ENCODE data around the gene LTBP3. TPM values are rescaled to one million over a fixed set of nuclear protein-coding genes. Genes with fewer than 3 reads are reported as not detected.

LTBP3 gene
- total and polyA plus RNA-seq, 2 of the 13 experiments (the other 11 are each of a cell fraction or from before 2014, with no cell fraction given), result 12.2 to 68.1 TPM

DNA sequence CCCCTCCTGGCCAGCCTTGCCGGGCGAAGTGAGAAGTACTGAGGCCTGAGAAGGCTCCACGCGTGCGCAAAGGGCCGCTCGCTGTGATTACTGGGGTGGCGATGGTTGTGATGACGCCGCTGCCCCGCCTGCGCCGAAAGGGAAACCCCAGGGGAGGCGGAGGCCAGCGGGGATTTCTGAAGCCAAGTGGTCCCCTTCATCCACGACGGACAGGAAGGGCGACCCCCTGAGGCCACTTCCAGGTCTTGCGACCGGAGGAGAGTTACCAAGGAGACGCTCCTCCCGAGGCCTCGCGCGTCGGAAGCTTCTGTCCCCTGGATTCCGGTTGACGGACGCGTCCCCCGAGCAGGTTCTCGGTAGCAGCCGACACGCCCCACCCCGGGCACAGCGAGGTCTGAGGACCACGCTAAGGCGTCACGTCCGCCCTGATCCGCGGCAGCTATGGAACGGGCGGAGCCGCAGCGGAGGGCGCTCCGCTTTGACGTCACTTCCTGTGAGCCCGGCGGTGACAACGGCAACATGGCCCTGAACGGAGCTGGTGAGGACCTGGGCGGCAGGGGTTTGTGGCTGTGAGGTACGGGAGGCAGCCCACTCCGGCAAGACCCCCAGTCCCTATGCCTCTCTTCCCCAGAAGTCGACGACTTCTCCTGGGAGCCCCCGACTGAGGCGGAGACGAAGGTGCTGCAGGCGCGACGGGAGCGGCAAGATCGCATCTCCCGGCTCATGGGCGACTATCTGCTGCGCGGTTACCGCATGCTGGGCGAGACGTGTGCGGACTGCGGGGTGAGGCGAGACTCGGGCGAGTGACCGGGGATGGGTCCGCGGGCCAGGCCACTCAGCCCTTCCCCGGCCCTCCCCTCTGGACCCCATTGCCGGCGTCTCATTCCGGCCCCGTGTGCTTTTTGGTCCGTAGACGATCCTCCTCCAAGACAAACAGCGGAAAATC, 12.1 kb upstream of the LTBP3 start, which contains the start of gene ZNRD2 (continued):
- TF ChIP-seq ZBTB2 (CRISPR knock-in tag; IDR thresholded peaks at IDR 0.05; ENCODE audit: low read depth) (peak; percentile 100), ZBTB42 (CRISPR knock-in tag; IDR thresholded peaks at IDR 0.05) (no peak; the same call in 1 of the 2 replicates), MTF1 (CRISPR knock-in tag; IDR thresholded peaks at IDR 0.05) (no peak), ZNF792 (CRISPR knock-in tag; IDR thresholded peaks at IDR 0.05) (peak; percentile 79), HOXA9 (CRISPR knock-in tag; IDR thresholded peaks at IDR 0.05; ENCODE audit: borderline replicate concordance) (no peak), ZNF644 (CRISPR knock-in tag; IDR thresholded peaks at IDR 0.05; ENCODE audit: low read depth) (no peak), ONECUT2 (CRISPR knock-in tag; IDR thresholded peaks at IDR 0.05) (no peak), GATAD2A (CRISPR knock-in tag; IDR thresholded peaks at IDR 0.05) (peak; percentile 88), SMAD9 (CRISPR knock-in tag; IDR thresholded peaks at IDR 0.05) (no peak; the same call in 1 of the 2 replicates), ATF7 (IDR thresholded peaks at IDR 0.05) (peak; percentile 12; the same call in 1 of the 2 replicates), ATF7 (CRISPR knock-in tag; IDR thresholded peaks at IDR 0.05) (peak; percentile 88), ZNF451 (CRISPR knock-in tag; IDR thresholded peaks at IDR 0.05) (no peak), ZBTB8A (CRISPR knock-in tag; IDR thresholded peaks at IDR 0.05; ENCODE audit: borderline replicate concordance, low read depth) (no peak), PITX1 (CRISPR knock-in tag; IDR thresholded peaks at IDR 0.05) (peak; percentile 83), KDM5B (CRISPR knock-in tag; IDR thresholded peaks at IDR 0.05; ENCODE audit: borderline replicate concordance) (no peak; the same call in 1 of the 2 replicates), ARNTL (CRISPR knock-in tag; IDR thresholded peaks at IDR 0.05) (peak; percentile 58; the same call in 1 of the 2 replicates), SSRP1 (CRISPR knock-in tag; IDR thresholded peaks at IDR 0.05) (no peak), PLRG1 (conservative IDR thresholded peaks at IDR 0.05) (no peak), SP5 (CRISPR knock-in tag; IDR thresholded peaks at IDR 0.05; ENCODE audit: borderline replicate concordance, low read depth) (peak; percentile 91), NFYC (CRISPR knock-in tag; IDR thresholded peaks at IDR 0.05) (peak; percentile 71), ZSCAN20 (CRISPR knock-in tag; IDR thresholded peaks at IDR 0.05; ENCODE audit: borderline replicate concordance) (no peak), HOXD1 (CRISPR knock-in tag; IDR thresholded peaks at IDR 0.05) (no peak), NCOA1 (CRISPR knock-in tag; IDR thresholded peaks at IDR 0.05) (no peak; the same call in 1 of the 2 replicates)
- TF ChIP-seq, protein P1, sequence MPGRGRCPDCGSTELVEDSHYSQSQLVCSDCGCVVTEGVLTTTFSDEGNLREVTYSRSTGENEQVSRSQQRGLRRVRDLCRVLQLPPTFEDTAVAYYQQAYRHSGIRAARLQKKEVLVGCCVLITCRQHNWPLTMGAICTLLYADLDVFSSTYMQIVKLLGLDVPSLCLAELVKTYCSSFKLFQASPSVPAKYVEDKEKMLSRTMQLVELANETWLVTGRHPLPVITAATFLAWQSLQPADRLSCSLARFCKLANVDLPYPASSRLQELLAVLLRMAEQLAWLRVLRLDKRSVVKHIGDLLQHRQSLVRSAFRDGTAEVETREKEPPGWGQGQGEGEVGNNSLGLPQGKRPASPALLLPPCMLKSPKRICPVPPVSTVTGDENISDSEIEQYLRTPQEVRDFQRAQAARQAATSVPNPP (CRISPR knock-in tag; IDR thresholded peaks at IDR 0.05), result no peak
- TF ChIP-seq, protein P2, sequence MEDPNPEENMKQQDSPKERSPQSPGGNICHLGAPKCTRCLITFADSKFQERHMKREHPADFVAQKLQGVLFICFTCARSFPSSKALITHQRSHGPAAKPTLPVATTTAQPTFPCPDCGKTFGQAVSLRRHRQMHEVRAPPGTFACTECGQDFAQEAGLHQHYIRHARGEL (CRISPR knock-in tag; IDR thresholded peaks at IDR 0.05), result peak; percentile 73; the same call in 1 of the 2 replicates
- TF ChIP-seq, protein P3, sequence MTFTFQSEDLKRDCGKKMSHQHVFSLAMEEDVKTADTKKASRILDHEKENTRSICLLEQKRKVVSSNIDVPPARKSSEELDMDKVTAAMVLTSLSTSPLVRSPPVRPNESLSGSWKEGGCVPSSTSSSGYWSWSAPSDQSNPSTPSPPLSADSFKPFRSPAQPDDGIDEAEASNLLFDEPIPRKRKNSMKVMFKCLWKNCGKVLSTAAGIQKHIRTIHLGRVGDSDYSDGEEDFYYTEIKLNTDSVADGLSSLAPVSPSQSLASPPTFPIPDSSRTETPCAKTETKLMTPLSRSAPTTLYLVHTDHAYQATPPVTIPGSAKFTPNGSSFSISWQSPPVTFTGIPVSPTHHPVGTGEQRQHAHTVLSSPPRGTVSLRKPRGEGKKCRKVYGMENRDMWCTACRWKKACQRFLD (CRISPR knock-in tag; IDR thresholded peaks at IDR 0.05; ENCODE audit: borderline replicate concordance), result peak; percentile 40; the same call in 1 of the 2 replicates
